OCI-LY1 (cell line): Measurements from ENCODE around the gene C2CD4D.

Experiments used
- H2AFZ ChIP-seq: fragments of 200-600 bp; sonication (generic), shearing (Covaris generic); 2 replicates; pipeline ENCODE4 v1.6.0; 2014; ENCODE audit warnings: antibody characterized with exemption, mild to moderate bottlenecking, low read length
- H3F3A ChIP-seq: fragments of 200-600 bp; sonication (generic), shearing (Covaris generic); 2 replicates; pipeline ENCODE4 v1.6.0; 2014; ENCODE audit warnings: mild to moderate bottlenecking, antibody characterized with exemption, low read length, moderate library complexity; ENCODE audit not compliant: insufficient read depth
- H3K27ac ChIP-seq: fragments of 200-600 bp; sonication (generic); 2 replicates; pipeline ENCODE4 v1.5.1; 2014; ENCODE audit warnings: low read length, mixed run types, mild to moderate bottlenecking, low read depth; ENCODE audit not compliant: poor library complexity, severe bottlenecking
- H3K27me3 ChIP-seq: fragments of 200-600 bp; sonication (generic); 2 replicates; pipeline ENCODE4 v1.6.0; 2014; ENCODE audit warnings: antibody characterized with exemption, mild to moderate bottlenecking, low read length, moderate library complexity; ENCODE audit not compliant: insufficient read depth
- H3K36me3 ChIP-seq: fragments of 200-600 bp; sonication (generic); 2 replicates; pipeline ENCODE4 v1.6.1; 2014; ENCODE audit warnings: mild to moderate bottlenecking, antibody characterized with exemption, low read length, moderate library complexity, mixed read lengths; ENCODE audit not compliant: insufficient read depth
- H3K4me1 ChIP-seq: fragments of 200-600 bp; sonication (generic); 2 replicates; pipeline ENCODE4 v1.5.1; 2014; ENCODE audit warnings: mild to moderate bottlenecking, low read length, moderate library complexity; ENCODE audit not compliant: insufficient read depth, severe bottlenecking
- H3K4me2 ChIP-seq: fragments of 200-600 bp; sonication (generic), shearing (Covaris generic); 2 replicates; pipeline ENCODE4 v1.6.1; 2014; ENCODE audit warnings: low read length
- H3K4me3 ChIP-seq: fragments of 200-600 bp; sonication (generic); 2 replicates; pipeline ENCODE4 v1.5.1; 2014; ENCODE audit warnings: low read length, low read depth, mild to moderate bottlenecking, mixed read lengths; ENCODE audit not compliant: poor library complexity, severe bottlenecking
- H3K79me2 ChIP-seq: fragments of 200-600 bp; shearing (Covaris generic); 2 replicates; pipeline ENCODE4 v1.6.1; 2016; ENCODE audit warnings: mixed run types, low read length, mixed read lengths; ENCODE audit not compliant: insufficient read depth
- H3K9ac ChIP-seq: fragments of 200-600 bp; sonication (generic), shearing (Covaris generic); 2 replicates; pipeline ENCODE4 v1.6.1; 2014; ENCODE audit warnings: mild to moderate bottlenecking, low read length, mixed read lengths
- H3K9me2 ChIP-seq: fragments of 200-600 bp; sonication (generic), shearing (Covaris generic); 2 replicates; pipeline ENCODE4 v1.6.1; 2014; ENCODE audit warnings: low read depth, mild to moderate bottlenecking, low read length, mixed read lengths
- H3K9me3 ChIP-seq: fragments of 200-600 bp; shearing (Covaris generic); 2 replicates; pipeline ENCODE4 v1.6.1; 2014; ENCODE audit warnings: low read length, mixed read lengths
- H4K20me1 ChIP-seq: fragments of 200-600 bp; sonication (generic), shearing (Covaris generic); 2 replicates; pipeline ENCODE4 v1.6.0; 2016; ENCODE audit warnings: mild to moderate bottlenecking, low read length; ENCODE audit not compliant: insufficient read depth
- CTCF ChIP-seq: fragments of 200-600 bp; sonication (generic), shearing (Covaris generic); IDR thresholded peaks from 2 replicates; pipeline ENCODE4 v1.5.1; 2017; ENCODE audit warnings: mild to moderate bottlenecking, antibody characterized with exemption, low read length, moderate library complexity, mixed read lengths
- EZH2 ChIP-seq: fragments of 200-600 bp; sonication (generic), shearing (Covaris generic); IDR thresholded peaks from 2 replicates; pipeline ENCODE4 v1.8.0; 2017; ENCODE audit warnings: borderline replicate concordance, mixed run types, mild to moderate bottlenecking, antibody characterized with exemption, low read length, moderate library complexity, mixed read lengths

C2CD4D gene

DNA sequence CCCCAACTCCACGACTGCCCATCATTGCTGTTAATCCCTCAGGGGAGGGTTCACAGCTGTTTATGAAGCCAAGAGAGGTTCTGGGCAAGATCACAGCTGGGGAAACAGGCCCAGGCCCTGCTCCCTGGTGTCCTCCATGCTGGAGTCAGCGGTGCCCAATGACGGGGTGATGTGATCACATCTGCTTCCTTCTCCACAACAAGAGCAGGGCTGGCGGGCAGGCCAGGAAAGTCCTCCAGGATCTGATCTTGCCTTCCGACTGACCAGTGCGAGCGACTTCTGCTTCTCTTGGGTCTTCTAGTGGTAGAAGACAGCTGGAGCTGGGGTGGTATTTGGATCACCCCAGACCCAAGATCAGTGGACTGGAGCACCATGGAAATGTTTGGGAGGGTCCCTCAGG, 33.5 kb downstream of the C2CD4D start:
- H3K4me2 ChIP-seq: no peak overlapping the region
- no peak overlapping the region for H2AFZ ChIP-seq
- no peaks in the 10 kb centered on the region for H3K9me2 ChIP-seq
- no peaks in the 10 kb centered on the region for H4K20me1 ChIP-seq
- H3K27ac ChIP-seq: no peak overlapping the region
- no peaks in the 10 kb centered on the region for H3F3A ChIP-seq
- no peak for TF ChIP-seq EZH2
- TF ChIP-seq CTCF: no peak
- no peaks in the 10 kb centered on the region for H3K4me1 ChIP-seq
- H3K9me3 ChIP-seq: no peaks in the 10 kb centered on the region
- H3K4me3 ChIP-seq: no peak overlapping the region
- no peak overlapping the region for H3K9ac ChIP-seq
- no peaks in the 10 kb centered on the region for H3K36me3 ChIP-seq
- no peaks in the 10 kb centered on the region for H3K79me2 ChIP-seq
- 0 out of 2 replicates have a peak, but pooled peaks cover 8% of the 10 kb centered on the region for H3K27me3 ChIP-seq

- no peaks in the 10 kb centered on the region for H3K4me1 ChIP-seq
- TF ChIP-seq CTCF: no peak
- TF ChIP-seq EZH2: no peak
- H4K20me1 ChIP-seq: no peaks in the 10 kb centered on the region
- H3K9me3 ChIP-seq: no peaks in the 10 kb centered on the region
- H3K36me3 ChIP-seq: no peaks in the 10 kb centered on the region
- H3K9me2 ChIP-seq: no peaks in the 10 kb centered on the region
- H3K79me2 ChIP-seq: no peaks in the 10 kb centered on the region
- H3K4me2 ChIP-seq: no peak within 1 kb of the TSS
- no peak within 1 kb of the TSS for H3K27ac ChIP-seq
- no peak within 1 kb of the TSS for H3K4me3 ChIP-seq
- no peaks in the 10 kb centered on the region for H3F3A ChIP-seq
- H3K9ac ChIP-seq: no peak within 1 kb of the TSS
- H3K27me3 ChIP-seq: 0 out of 2 replicates have a peak, but pooled peaks cover 8% of the 10 kb centered on the region
- H2AFZ ChIP-seq: no peak within 1 kb of the TSS
Observed at GRCh38 chr1:151805066-151805820, 34.4 kb downstream of the C2CD4D start, which contains the start of gene LINGO4. Gene LINGO4 (minus strand): TSS chr1:151805419. CDS start chr1:151802704, 2,715 bp downstream.

GRCh38 chr1:151803915-151804314, 35.7 kb downstream of the C2CD4D start:
- Histone ChIP-seq H4K20me1 (no peaks in the 10 kb centered on the region), H3K27ac (no peak overlapping the region), H2AFZ (no peak overlapping the region), H3K4me1 (no peaks in the 10 kb centered on the region), H3F3A (no peaks in the 10 kb centered on the region), H3K9me3 (no peaks in the 10 kb centered on the region), H3K27me3 (0 out of 2 replicates have a peak, but pooled peaks cover 8% of the 10 kb centered on the region), H3K79me2 (no peaks in the 10 kb centered on the region), H3K36me3 (no peaks in the 10 kb centered on the region), H3K4me2 (no peak overlapping the region), H3K9me2 (no peaks in the 10 kb centered on the region), H3K9ac (no peak overlapping the region), H3K4me3 (no peak overlapping the region)
- no peak for TF ChIP-seq EZH2
